Activated gamma-delta T cell treated with Interleukin-2 at 50 U/mL for 16 hours (primary cell): ENCODE results near the gene CCDC12.

Experiments
- DNase-seq: peaks from one replicate; pipeline ENCODE4 v3.0.0-alpha.2; 2020

CCDC12 gene

DNA sequence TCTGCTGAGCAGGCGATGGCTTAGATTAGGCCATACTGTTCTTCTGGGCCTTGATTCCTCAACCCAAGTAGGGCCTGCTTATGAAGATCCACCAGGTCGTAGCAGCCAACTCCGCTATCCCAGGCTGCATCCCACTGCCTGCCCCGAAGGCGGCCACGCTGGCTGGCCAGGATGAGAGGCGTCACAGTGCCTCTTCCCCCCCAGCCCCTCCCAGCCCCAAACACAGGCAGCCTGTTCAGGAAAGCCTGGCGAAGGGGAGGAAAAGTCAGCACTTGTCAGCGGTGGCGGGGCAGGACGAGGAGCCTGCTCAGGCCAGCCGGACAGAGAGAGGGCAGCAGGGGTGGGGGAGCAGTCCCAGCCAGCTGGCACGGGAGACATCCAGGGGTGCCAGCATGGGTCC lies 87.8 kb downstream of the CCDC12 start:
- no peak for DNase-seq

DNA sequence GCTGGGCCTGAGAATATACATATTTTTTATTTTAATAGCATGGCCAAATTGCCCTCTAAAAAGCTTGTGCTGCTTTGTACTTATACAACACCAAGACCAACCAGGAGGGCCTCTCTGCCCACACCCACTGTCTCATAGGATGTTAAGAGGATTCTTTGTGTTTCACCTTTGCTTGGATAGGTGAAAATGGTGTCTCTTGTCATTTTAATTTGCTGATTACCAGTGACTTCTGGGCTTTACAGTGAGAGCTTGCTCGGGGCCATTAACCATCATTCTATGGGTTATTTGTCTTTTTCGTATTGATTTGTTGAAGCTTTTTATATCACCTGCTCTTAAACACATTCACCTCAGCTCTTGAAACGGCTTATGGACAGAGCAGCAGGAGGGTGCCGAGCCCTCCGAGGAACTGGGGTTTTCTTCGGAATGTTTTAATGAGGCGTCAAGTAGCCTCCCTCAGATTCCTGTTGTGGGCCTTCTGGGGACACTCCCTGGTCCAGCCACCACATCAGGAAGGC lies 88.5 kb downstream of the CCDC12 start:
- no peak for DNase-seq

DNA sequence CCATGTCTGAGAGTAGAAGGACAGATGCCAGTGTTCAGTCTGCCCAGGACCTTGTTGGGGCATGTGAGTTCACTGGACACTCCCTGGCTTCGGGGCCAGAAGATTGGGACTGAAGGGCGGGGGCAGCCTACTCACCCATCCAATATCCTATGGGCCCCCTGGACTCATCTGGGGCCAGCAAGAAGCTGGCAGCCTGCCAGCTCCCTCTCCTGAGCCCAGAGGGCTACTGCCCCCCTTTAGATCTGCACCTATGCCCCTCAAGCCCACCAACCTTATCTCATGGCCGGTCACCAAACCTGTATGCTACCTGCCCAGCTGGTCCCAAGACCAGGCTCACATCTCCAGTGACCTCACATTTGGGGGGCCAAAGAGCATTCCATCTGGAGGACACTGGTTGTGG lies 90.9 kb downstream of the CCDC12 start:
- no peak for DNase-seq

DNA sequence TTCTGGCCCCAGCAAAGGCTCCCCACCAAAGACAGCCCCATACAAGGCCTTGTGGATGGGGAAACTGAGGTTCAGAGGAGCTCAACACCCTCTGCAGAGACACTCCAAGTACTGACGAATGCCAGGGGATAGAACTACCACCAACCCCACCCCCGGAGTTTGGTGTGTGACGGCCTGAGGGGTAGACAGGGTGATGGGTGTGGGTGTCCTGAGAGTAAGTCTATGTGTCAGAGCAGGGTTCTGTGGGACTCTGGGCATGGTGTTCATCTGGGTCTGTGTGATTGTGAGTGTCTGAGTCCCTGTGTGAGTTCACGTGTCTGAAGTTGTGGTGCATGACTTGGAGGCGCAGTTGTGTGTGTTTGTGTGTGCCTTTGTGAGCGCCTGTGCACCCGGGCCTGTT lies 91.6 kb downstream of the CCDC12 start:
- no peak for DNase-seq

DNA sequence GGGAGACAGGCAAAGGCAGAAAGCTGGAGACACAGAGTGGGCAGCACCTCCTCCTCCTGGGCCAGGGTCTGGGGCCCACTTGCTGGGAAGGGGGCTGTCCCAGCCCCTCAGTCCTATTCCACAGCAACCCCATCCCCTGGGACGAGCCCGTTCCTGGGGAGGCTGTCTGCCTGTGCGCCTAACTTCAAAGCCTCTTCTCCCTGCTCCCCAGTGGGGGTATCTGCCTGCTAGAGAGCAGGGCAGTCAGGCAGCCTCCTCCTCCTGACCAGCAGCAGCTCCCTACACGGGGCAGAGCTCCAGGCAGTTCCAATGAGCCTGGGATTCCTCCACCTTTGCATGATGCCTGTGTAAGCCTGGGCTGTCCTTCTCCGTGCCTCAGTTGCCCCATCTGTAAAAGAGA lies 92.1 kb downstream of the CCDC12 start:
- no peak for DNase-seq

DNA sequence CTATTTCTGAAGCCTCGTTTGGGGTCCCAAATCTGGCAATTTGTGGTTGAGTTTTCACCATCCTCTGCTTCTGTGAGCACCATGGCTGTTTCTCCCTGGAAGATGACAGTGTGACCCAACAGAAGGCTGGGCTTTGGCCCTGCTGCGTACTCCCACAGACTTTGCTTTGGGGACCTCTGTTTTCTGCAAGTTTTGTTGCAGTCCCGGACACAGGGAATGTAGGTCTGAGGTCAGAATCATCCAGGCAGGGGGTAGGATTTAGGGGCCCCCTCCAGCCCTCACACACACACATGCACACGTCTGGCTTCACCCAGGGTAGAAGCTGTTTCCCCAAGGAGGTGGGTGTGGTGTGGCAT lies 92.7 kb downstream of the CCDC12 start:
- DNase-seq, result no peak

DNA sequence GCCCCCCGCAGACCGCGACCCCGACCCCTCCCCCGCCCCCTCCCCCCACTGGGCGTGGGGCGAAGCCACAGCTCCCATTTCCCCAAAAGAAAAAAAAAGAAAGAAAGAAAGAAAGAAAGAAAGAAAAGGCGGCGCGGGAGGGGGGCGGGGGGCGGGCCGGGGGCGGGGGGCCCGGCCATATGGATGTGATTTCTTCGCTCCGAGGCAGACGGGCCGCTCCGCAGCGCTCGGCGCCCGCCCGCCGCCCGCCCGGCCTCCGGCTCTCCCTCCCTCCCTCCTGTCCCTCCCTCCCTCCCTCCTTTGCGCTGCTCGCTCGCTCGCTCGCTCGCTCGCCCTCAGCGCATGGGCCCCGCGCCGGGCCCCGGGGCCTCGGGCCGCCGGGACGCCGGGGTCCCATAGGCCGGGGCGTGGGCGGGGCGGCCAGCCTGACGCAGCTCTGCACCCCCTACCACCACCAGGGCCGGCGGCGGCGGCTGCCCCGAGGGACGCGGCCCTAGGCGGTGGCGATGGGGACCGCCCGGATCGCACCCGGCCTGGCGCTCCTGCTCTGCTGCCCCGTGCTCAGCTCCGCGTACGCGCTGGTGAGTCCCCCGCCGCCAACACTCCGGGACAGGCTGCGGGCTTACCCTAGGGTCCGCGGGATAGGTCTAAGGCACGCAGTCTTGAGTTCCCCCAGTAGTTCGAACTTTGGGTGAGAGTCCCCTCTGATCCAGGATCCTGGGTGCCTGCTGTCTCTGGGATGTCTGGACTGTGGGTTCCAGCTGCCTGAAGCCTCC lies 93.3 kb downstream of the CCDC12 start:
- no peak for DNase-seq

DNA sequence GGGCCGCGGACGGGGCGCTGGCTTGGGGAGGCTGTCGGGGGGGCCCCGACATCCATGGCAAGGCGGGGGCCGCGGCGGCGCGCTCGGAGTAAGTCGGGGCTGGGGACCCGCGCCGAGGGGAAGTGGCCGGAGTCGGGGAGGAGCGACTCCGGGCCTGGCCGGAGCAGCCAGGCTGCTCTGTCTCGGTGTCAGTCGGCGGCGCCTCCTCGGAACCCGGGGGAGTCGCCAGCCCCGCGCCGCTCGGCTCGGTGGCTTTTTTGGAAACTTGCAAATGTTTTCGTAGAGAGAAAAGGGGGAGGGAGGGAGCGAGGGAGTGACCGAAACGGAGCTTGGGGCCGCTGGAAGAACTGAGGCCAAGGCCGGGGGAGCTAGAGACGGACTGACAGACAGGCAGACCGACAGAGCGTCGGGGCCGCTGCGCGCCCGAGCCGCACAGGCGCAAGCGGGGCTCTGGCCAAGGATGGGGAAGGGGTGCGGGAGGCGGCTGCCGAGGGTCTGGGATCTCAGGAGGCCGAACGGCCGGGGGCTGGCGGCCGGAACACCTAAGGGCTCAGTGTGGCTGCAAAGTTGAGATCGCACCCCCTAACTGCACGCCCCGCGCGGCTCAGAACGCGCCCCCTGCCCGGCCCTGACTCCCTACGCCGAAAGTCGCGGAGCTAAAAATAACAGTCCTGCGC lies 94.0 kb downstream of the CCDC12 start:
- DNase-seq, result no peak

DNA sequence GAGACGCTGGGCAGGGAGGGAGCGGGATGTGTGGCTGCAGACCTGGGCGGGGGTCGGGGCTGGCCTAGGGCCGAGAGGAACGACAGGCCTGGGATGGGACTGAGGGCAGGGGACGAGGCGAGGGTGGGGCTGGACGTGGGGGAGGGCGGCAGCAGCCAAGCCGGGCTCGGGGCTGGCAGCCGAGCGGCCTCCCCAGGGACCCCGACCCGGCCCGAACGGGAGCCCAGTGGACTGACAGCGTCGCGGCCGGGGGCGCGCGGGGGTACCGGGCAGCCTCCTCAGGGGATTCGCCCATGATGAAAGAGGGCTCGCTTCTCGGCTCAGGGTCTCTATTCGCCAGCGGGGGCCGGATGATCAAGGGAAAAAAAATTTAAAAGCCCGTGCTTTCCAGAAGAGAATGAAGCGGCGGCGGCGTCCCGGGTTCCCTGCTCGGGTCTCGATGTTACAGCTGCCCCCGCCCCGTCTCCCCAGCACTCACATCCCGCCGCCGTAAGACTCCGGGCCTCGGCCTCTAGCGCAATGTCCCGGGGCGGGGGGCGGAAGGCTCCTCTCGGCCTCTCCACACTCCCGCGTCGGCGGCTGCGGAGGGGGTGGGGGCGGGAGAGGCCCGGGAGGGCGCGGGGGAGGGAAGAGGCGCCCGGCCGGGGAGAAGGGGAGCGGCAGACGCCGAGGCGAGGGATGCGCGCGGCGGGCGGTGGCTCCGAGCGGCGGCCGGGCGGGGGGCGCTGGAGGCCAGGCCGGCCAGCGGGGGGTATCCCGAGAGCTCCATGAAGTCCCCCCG lies 94.8 kb downstream of the CCDC12 start:
- no peak for DNase-seq

DNA sequence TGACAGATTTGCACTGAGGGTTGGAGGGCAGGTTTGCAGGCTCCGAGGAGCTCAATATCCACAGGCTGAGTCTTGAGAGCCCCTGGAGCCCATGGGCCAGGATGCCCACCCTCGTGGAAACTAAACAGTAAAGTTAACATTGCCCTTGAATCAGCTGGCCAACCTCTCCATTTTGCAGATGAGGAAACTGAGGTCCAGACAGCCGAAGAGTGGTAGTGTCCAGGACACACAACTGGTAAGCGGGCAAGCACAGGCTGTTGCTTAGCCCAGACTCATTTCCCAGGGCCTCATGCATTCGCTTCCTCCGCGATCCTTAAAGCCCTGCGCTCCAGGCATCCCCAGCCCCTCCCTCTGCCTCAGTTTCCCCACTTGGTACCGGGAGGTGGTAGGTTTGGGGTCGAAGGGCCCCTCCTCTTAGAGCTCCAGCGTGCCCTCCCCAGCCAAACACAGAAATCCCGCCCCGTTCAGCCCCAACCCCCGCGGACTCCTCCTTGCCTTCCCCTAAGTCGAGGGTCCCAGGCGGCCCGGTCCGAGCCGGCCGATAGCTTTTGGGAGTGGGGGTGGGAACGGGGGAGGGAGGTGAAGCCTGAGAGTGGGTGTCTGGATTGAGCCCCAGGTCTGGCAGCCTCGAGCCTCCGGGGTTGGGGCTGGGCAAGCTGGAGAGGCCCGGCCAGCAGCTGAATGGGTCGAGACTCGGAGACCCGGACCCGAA lies 95.5 kb downstream of the CCDC12 start:
- DNase-seq, result no peak

DNA sequence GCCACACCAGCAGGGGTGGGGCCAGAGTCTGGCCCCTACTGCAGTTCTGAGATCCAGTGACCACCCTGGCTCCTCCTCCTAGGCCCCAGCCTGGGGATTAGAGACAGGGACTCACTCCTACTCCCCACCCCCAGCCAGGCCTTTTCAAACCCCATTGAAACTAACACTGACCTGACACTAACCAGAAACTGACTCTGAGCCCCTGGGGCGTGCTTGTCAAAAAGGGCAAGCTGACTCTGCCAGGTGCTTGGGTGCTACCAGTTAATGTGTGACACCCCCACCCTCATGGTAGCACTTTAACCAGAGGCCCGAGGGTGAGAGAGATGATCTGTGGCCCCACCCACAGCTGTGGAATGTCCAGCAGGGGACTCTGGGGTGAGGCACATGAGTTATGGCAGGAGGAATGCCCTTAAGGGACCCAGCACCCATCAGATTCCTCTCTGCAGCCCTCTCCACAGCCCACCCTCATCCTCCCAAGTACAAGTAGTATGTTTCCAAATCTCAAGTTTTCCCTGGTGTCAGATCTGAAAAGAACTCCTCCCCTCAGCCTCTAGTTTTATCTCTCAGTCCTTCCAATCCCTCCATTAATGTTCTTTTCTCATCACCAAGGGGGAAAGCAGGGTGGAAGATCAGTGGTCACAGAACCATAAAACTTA lies 97.6 kb downstream of the CCDC12 start:
- no peak for DNase-seq

DNA sequence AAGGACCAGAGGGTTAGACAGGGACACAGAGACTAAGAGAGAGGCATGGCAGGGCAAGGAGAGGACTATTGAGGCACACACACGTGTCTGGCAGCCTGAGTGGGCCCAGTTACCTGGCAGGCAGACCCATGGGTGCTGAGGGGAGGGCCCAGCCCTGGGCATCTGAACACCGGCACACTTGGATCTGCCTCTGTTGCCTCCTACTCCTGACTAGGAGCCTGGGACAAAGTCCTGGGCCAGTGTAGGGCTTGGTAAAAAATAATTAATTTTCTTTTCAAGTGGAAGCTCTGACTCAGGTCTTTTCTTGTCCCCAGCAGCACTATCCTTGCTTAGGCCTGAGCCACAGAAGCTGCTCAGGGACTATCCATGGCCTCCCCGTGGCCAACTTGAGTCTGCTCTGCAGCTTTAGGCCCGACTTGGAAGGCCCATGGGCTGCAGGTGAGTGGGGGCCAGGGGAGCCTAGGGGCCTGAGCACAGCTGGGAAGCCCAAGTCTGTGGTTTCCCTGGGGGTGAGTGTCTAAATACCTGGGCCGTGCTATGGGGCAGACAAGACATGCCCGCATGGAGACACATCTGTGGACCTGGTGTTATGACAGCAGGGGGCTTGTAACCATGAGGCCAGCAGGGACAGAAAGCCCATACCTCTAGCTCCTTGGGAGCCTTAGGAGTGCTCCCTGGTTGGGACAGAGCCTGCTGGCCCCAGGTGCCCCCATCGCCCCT lies 99.0 kb downstream of the CCDC12 start, which contains the start of gene PTH1R:
Gene PTH1R, plus strand, starts transcription at position 316 of the 720 bp plus-strand sequence. CDS start 5,839 bp downstream, outside the sequence.
- DNase-seq, result no peak

DNA sequence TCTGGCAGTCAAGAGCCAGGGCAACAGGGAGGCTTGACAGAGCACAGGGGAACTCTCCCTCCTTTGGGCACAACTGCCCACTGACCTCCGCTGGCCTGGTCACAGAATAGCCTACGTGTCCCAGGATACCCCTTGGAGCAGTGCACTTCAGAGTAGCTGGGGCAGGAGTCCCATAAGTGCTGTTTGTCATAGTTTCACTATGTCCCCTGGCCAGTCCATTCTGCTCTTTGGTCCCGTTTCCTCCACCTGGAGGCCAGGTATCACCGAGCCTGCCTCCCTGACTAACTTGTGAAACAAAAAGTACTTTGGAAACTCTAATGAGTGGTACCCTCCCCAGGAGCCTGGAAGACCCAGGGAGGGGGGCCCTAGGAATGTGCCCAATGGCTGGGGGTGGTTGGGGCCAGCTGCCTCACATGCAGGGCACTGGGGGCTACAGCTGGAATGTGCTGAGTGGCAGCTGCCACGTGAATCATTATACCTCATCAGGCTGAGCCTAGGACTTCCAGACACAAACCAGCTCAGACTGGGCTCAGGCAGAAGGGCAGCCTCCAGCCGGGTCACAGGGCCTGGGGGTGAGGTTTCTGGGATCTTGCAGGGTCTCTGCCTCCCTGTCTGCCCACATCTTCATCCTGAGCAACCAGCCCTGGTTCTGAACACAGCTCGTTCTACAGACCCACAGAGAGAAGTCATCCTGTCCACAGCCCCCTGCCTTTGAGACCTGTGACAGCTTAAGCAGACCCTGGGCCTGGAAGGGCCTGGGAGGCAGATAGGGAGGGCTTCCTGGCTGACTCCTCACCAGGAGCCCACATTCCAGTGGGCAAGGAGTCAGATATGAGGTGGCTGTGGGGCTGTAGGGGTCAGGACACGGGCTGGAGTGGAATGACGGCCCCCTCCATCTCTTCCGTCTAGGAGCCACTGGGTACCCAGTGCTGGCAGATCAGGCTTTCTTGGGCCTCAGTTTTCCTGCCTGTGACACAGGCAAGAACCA lies 99.9 kb downstream of the CCDC12 start:
- no peak for DNase-seq

DNA sequence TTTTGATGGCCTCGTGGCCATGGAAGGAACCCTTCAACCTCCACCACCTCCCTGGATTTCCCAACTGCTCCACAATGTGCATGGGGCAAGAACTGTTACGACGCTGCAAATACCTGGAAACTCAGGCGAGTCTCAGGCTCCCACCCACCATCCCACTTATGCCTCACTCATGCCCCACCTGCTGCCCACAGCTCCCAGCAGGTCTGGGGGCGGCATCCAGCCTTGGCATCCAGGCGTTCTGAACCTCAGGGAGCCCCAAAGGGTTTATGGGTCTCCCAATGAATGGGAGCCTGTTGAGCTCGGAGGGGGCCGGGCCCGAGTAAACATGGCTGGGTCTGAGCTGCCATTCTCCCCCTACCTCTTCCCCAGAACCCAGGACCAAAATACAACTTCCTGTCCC lies 101.0 kb downstream of the CCDC12 start:
- DNase-seq, result no peak

DNA sequence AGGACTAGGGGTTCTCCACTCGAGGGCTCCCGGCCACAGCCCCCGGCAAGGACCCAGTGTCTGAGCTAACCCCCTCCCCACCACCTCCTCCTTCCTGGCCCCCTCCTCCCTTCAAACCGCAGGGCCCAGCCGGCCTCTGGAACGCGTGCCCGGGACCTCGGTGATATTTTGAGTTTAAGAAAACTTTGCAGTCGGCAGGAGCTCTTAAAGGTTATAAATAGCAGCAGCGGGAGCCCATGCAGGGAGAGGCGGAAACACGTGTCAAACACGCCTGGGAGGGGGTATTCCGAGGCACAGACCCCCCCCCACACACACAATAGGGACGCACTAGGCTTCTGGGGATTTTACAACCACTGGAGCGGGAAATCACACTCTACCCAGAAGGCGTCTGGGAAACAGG lies 102.1 kb downstream of the CCDC12 start:
- DNase-seq, result no peak

DNA sequence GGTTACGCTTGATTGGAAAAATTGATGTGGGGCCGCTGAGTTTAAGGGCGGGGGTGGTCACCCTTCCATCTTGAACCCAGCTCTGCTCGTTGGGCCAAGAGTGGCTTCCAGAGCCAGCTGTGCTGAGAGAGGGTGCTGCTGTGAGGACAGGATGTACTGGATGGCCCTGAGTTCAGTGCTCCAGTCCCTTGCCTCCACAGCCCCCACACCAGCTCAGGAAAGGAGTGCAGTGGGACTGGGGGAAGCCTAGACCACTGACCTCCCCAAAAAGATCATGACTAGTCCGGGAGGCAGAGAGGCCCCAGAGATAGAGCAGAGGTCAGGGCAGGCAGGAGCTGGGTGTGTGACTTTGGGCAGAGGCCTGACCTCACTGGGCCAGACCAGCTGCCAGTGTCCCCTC lies 103.0 kb downstream of the CCDC12 start:
- no peak for DNase-seq
